Amniotic stem cell (primary cell): Measurements from ENCODE around the gene PPP1R9B.

Source experiments
- DNase-seq: peaks from one replicate; lab custom pipeline; 2025; lab: John Stamatoyannopoulos, UW

The PPP1R9B gene, protein sequence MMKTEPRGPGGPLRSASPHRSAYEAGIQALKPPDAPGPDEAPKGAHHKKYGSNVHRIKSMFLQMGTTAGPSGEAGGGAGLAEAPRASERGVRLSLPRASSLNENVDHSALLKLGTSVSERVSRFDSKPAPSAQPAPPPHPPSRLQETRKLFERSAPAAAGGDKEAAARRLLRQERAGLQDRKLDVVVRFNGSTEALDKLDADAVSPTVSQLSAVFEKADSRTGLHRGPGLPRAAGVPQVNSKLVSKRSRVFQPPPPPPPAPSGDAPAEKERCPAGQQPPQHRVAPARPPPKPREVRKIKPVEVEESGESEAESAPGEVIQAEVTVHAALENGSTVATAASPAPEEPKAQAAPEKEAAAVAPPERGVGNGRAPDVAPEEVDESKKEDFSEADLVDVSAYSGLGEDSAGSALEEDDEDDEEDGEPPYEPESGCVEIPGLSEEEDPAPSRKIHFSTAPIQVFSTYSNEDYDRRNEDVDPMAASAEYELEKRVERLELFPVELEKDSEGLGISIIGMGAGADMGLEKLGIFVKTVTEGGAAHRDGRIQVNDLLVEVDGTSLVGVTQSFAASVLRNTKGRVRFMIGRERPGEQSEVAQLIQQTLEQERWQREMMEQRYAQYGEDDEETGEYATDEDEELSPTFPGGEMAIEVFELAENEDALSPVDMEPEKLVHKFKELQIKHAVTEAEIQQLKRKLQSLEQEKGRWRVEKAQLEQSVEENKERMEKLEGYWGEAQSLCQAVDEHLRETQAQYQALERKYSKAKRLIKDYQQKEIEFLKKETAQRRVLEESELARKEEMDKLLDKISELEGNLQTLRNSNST

GRCh38 chr17:50150354-50151040 lies at the start of gene PPP1R9B:
Gene PPP1R9B (minus strand): TSS chr17:50150677. CDS start chr17:50150513, 164 bp downstream.
- DNase-seq: no peak

GRCh38 chr17:50199803-50200456 lies 49.5 kb upstream of the PPP1R9B start:
- peak; percentile 89 for DNase-seq

DNA sequence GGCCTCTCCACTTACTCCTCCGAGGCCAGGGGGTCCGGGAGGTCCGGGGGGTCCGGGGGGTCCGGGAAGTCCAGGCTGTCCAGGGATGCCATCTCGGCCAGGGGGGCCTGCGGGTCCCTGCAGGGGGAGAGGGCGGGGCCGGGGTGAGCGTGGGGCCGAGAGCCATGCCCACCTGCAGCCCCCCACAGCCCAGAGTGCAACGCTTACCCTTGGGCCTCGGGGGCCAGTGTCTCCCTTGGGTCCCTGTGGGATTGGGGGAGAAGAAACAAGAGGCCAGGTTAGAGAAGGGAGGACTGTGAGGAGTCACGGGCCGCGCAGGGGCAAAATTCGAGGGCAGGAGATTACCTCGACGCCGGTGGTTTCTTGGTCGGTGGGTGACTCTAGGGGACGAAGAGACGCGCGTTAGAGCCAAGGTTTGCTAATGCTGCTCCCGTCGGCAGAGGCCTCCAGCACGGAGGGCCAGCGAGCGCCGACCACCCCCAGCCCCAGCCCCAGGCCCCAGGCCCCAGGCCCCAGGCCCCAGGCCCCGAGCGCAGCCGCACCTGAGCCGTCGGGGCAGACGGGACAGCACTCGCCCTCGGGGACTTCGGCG lies 48.8 kb upstream of the PPP1R9B start:
- no peak for DNase-seq

GRCh38 chr17:50198026-50198669 lies 47.7 kb upstream of the PPP1R9B start:
- no peak for DNase-seq

- DNase-seq: no peak
These were observed 46.3 kb upstream of the PPP1R9B start for GRCh38 chr17:50196826-50197225.

- no peak for DNase-seq
These were observed 45.6 kb upstream of the PPP1R9B start for GRCh38 chr17:50196036-50196435.

DNA sequence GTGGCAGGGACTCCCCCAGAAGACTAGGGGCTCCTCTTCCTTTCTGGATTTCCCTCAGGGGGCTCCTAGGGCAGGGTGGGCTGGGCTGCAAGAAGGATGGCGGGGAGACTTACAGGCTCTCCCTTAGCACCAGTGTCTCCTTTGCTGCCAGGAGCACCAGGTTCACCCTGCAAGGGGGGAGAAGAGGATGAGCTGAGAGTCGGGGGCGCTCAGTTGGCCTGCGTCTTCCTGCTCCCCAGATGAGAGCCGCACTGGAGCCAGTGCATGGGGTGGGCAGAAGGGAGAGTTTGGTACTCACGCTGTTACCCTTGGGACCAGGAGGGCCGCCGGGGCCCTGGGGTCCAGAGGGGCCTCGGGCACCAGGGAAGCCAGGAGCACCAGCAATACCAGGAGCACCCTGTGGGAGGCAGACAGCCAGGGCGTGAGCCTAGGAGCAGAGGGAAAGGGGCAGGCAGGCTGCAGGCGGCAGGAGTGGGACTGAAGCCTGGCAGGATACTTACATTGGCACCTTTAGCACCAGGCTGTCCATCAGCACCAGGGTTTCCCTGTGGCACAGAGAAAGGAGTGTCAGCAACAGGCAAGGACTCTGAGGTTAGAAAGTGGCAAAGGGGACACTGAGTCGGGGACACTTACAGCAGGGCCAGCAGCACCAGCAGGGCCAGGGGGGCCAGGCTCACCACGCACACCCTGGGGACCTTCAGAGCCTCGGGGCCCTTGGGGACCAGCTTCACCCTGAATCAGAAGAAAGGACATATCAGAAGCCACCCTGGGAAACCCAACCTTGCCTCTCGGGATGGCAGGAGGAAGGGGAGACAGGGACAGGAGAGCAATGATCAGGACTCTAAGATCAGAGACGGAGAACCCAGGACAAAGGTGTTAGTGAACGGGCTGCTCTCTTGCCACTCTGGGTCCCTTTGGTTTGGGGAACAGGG lies 44.7 kb upstream of the PPP1R9B start:
- DNase-seq: no peak

DNA sequence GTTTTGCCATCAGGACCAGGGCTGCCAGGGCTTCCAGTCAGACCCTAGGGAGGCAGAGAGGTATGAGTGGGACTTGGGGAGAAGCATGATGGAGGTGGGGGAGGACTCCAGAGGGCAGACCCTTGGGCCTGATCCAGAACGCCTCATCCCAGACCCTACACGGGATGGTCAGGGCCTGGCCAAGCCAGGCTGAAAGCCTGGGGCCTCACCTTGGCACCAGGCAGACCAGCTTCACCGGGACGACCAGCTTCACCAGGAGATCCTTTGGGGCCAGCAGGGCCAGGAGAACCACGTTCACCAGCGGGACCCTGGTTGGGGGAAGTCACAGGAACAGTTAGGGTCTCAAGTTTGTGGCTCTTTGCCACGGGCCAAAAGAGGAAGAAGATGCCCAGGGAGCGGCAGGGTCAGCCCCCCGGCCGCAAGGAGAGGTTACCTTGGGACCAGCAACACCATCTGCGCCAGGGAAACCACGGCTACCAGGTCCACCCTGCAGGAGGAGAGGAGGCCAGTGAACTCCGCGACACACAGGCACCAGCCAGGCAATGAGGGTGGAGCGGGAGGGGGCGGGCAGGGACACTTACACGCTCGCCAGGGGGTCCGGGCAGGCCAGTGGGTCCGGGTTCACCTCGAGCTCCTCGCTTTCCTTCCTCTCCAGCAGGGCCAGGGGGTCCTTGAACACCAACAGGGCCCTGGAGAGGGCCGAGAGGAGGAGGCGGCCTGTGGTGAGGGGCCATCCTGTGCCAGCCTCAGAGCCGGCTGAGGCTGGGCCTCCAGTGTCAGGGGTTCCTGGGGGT lies 43.9 kb upstream of the PPP1R9B start:
- DNase-seq: no peak

DNA sequence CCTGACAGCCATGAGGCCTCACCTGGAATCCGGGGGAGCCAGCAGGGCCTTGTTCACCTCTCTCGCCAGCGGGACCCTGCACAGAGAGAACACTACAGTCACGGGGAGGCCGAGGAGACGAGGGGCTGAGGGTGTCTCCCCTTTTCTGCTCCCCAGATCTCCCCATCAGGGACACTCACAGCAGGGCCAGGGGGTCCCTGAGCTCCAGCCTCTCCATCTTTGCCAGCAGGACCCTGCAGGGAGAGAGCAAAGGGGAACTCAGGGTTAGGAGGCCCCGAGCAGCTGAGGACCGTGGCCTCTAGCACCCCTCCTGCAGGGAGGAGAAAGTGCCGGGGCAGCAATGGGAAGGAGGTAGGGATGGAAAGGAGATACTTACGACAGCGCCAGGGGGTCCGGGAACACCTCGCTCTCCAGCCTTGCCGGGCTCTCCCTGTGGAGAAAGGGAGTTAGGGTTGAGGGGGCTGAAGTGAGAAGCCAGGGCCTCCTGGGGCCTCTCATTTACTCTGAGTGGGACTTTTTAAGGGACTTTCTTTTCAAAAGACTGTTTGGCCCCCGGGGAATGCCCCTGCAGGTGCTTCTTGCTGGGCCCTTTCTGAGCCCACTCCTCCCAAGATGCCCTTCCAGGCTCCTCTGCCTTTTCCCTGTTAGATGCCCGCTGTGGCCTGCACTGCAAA lies 42.3 kb upstream of the PPP1R9B start:
- DNase-seq: no peak

- DNase-seq: no peak
These were observed 41.7 kb upstream of the PPP1R9B start for GRCh38 chr17:50192144-50192617.

DNA sequence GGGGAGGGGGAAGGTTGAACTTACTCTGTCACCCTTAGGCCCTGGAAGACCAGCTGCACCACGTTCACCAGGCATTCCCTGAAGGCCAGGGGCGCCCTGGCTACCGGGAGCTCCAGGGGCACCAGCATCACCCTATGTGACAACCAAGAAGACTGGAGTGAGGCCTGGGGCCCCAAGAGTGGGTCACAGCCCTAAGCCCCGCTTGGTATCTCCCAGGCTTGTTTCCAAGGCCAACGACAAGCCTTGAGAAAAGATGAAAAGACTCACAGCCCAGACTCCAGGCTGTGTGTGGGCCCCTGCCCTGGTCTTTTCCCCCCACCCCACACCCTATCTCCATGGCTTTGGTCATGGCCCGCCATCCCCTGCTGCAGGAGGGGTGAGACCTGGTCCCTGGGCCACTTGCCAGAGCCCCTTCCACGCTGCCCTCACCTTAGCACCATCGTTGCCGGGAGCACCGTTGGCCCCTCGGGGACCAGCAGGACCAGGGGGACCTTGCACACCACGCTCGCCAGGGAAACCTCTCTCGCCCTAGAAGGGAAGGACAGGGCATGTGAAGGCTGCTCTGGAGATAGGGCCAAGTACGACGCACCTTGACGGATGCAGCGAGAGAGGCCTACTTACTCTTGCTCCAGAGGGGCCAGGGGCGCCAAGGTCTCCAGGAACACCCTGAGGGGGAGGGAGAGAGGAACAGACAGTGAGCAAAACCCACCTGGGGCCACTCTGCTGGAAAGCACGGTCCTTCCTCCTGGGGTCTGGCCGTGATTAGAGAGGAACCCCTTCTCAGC lies 41.1 kb upstream of the PPP1R9B start:
- DNase-seq: no peak

DNA sequence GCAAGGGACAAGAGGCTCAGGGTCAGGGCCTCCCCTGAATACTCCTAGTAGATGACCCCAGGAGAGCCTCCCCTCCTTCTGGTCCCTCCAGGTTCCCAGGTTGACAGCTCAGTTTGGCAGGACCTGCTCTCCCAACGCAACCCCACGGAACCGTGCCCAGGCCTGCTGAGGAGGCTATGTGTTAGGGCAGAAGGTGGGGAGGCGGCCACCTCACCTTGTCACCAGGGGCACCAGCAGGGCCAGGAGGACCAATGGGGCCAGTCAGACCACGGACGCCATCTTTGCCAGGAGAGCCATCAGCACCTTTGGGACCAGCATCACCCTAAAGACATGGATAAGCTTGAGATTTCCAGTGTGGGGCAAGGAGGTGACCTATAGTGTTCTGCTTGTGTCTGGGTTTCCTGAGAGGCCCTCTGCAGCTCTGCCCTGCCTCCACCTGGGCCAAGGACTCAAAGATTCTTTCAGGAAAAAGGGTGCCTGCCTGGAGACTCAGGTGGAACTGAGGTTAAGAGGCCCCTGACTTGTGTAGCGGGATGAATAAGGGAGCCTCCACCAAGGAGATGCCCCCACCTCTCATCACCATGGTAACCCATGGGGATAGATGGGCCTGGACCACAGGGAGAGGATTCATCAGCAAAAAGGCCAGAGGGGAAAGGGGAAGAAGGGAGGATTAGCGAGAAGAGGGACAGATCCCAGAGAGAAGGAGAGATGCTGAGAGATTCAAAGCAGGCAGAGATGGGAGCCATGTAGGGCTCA lies 40.3 kb upstream of the PPP1R9B start:
- no peak for DNase-seq

GRCh38 chr17:50190293-50190602 lies 39.8 kb upstream of the PPP1R9B start:
- no peak for DNase-seq

- DNase-seq: peak; percentile 51
These were observed 39.2 kb upstream of the PPP1R9B start for GRCh38 chr17:50189550-50190292.

- DNase-seq: no peak
These were observed 38.6 kb upstream of the PPP1R9B start for GRCh38 chr17:50188921-50189549.

GRCh38 chr17:50188531-50188920 lies 38.0 kb upstream of the PPP1R9B start:
- no peak for DNase-seq
